Mesothelial cell of epicardium (in vitro differentiated cells): ENCODE results near the gene IFTAP. TPM values are rescaled to one million over a fixed set of nuclear protein-coding genes. Genes with fewer than 3 reads are reported as not detected.

Experiments used
- DNase-seq, 2 experiments: peaks; one replicate each; pipeline ENCODE4 v3.0.0; 2021; ENCODE audit warnings: low spot score in 2 of 2; ENCODE audit not compliant: unreplicated experiment in 2 of 2
- H3K27ac Mint-ChIP-seq: 2 replicates; pipeline ENCODE4 v1.8.0; 2021; ENCODE audit warnings: mixed read lengths
- H3K27me3 Mint-ChIP-seq: 2 replicates; pipeline ENCODE4 v1.8.0; 2021; ENCODE audit warnings: low read depth, mixed read lengths
- H3K36me3 Mint-ChIP-seq: 2 replicates; pipeline ENCODE4 v1.8.0; 2021; ENCODE audit warnings: mixed read lengths
- H3K4me1 Mint-ChIP-seq: 2 replicates; pipeline ENCODE4 v1.8.0; 2021; ENCODE audit warnings: mixed read lengths
- H3K4me3 Mint-ChIP-seq: 2 replicates; pipeline ENCODE4 v1.8.0; 2021; ENCODE audit warnings: mild to moderate bottlenecking, moderate library complexity, mixed read lengths
- H3K9me3 Mint-ChIP-seq: 2 replicates; pipeline ENCODE4 v1.8.0; 2021; ENCODE audit warnings: mixed read lengths
- total RNA-seq: library from RNA; stranded (reverse); gene quantifications from 3 replicates; pipeline ENCODE4 v1.2.1, GENCODE V29; 2021
- TF ChIP-seq, protein P1 (sequence below): fragments of 200-600 bp; sonication (generic); IDR thresholded peaks from one replicate; pipeline ENCODE4 v1.5.0; 2021; ENCODE audit warnings: antibody characterized with exemption; ENCODE audit not compliant: unreplicated experiment

IFTAP gene
- total RNA-seq, 1 donor from 2014 or later: 34.0 TPM

DNA sequence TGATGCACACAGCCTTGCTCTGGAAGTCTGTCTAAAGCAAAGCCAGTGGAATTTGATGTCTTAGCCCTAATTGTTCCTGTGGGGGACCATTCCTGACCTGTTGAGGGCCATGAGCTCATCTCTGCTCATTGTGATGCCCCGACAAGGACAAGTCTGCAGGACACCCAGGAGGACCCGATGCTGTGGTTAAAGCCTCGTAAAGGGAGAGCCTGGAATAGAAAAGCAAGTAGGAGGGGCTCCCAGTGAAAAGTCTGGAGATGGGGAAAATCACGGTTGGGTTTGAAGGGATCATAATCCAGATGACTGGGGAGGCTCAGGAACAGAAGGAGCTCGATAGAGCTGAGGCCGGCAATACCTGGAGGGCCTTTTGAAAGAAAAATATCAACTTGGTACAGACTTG, 102.2 kb downstream of the IFTAP start:
- TF ChIP-seq, protein P1, sequence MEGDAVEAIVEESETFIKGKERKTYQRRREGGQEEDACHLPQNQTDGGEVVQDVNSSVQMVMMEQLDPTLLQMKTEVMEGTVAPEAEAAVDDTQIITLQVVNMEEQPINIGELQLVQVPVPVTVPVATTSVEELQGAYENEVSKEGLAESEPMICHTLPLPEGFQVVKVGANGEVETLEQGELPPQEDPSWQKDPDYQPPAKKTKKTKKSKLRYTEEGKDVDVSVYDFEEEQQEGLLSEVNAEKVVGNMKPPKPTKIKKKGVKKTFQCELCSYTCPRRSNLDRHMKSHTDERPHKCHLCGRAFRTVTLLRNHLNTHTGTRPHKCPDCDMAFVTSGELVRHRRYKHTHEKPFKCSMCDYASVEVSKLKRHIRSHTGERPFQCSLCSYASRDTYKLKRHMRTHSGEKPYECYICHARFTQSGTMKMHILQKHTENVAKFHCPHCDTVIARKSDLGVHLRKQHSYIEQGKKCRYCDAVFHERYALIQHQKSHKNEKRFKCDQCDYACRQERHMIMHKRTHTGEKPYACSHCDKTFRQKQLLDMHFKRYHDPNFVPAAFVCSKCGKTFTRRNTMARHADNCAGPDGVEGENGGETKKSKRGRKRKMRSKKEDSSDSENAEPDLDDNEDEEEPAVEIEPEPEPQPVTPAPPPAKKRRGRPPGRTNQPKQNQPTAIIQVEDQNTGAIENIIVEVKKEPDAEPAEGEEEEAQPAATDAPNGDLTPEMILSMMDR: no peak
- H3K27me3 Mint-ChIP-seq: no peaks in the 10 kb centered on the region
- no peaks in the 10 kb centered on the region for H3K9me3 Mint-ChIP-seq
- H3K4me3 Mint-ChIP-seq: no peak overlapping the region
- H3K36me3 Mint-ChIP-seq: no peaks in the 10 kb centered on the region
- peaks cover 63% of the 10 kb centered on the region for H3K4me1 Mint-ChIP-seq
- no peak for DNase-seq
- no peak overlapping the region for H3K27ac Mint-ChIP-seq

DNA sequence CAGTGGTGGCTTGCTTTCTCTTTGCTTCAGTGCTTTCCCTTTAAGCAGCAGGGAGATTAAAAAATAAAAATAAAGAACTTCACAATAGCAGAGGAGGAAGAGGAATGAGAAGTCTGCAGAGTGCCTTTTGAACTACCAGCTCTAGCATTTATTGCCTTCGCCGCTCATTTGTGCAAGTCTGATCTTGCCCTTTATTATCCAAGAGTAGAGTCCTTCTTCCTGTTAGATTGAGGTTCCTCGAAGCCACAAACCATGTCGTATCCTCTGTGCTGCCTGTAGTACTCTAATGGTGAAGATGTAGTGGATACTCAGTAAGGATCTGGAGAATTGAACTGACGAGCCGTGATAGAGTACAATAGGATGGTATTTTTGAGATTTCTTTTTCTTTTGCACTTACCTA, 105.0 kb downstream of the IFTAP start:
- TF ChIP-seq, protein P1: no peak
- no peaks in the 10 kb centered on the region for H3K9me3 Mint-ChIP-seq
- peaks cover 2% of the 10 kb centered on the region for H3K27me3 Mint-ChIP-seq

DNA sequence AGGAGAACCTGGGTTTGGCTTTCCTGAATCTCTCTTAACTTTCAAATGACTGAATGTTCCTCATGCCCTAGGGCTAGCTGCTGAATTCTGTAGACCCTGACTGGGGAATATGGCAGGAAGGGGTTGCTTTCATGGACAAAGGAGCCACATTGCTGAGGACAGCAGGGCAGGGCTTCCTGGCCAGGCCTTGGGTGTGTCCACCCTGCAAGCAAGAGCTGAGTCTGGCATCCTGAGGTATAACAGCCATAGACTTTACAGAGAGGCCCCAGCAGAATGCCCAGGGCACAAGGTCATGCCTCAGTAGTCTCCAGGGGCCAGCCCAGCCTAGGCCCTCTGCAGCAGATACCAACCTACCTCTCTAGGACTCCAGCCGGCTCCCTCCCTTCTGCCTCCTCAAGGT, 105.9 kb downstream of the IFTAP start:
- H3K27me3 Mint-ChIP-seq: peaks cover 2% of the 10 kb centered on the region
- TF ChIP-seq, protein P1: no peak
- H3K4me3 Mint-ChIP-seq: no peak overlapping the region
- no peak overlapping the region for H3K27ac Mint-ChIP-seq
- H3K4me1 Mint-ChIP-seq: peaks cover 50% of the 10 kb centered on the region
- H3K9me3 Mint-ChIP-seq: no peaks in the 10 kb centered on the region
- DNase-seq: no peak
- H3K36me3 Mint-ChIP-seq: no peaks in the 10 kb centered on the region

More for the DNA sequence above, 105.0 kb downstream of the IFTAP start:
- H3K4me3 Mint-ChIP-seq: no peak overlapping the region
- H3K4me1 Mint-ChIP-seq: peaks cover 54% of the 10 kb centered on the region
- no peak overlapping the region for H3K27ac Mint-ChIP-seq
- H3K36me3 Mint-ChIP-seq: no peaks in the 10 kb centered on the region
- DNase-seq: no peak

DNA sequence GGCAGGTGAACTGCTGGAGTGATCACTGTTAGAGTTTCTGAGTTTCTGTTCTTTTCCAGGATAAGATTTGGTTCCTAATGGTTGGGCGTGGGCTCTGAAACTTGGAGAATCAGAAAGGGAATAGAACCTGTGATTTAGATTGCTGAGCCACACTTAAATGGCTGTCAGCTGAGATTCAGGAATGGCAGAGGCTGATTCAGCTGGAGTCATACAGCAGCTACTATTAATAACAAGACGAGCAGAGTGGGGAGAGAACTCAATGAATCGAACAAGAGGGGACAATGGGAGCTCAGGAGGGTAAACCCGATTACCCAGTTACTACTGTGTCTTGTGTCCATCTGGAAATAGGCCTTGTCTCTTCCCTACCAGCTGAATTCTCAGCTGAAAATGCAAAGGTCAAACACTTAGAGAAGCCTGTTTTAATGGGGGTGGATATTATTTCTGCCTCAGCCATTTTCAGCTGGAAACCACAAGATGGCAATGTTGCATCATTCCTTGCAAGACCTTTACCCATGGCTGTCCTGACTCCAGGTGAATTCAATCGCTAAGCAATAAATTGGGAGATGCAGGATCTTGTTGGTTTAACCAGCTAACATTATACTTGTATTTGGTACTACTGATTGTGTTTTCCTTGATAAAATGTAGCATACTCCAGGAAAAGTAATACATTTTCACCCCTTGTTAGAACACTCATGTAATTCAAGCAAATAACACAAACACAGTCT, 108.2 kb downstream of the IFTAP start:
- Mint-ChIP-seq H3K27me3 (peaks cover 14% of the 10 kb centered on the region), H3K9me3 (no peaks in the 10 kb centered on the region), H3K4me1 (peaks cover 31% of the 10 kb centered on the region), H3K27ac (no peak overlapping the region), H3K4me3 (no peak overlapping the region), H3K36me3 (no peaks in the 10 kb centered on the region)
- TF ChIP-seq, protein P1: peak; percentile 61
- DNase-seq: no peak

DNA sequence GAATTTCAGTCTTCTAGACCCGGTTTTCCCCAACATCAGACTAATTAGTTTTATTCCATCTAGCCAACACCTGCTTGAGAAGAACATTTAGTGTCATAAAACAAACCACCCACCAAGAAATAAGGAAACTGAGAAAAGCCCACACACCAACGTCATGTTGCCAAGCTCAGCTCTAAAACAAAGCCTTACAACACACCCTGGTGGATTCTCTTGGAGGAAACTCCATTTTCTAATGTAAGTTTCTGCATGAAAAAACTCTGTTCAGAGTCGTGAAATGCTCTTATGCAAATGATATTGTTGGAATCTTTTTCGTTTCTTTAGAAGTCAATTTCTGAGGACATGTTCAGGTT, 108.7 kb downstream of the IFTAP start:
- Mint-ChIP-seq H3K36me3 (no peaks in the 10 kb centered on the region), H3K4me3 (no peak overlapping the region), H3K27ac (no peak overlapping the region), H3K27me3 (peaks cover 18% of the 10 kb centered on the region), H3K4me1 (peaks cover 26% of the 10 kb centered on the region), H3K9me3 (no peaks in the 10 kb centered on the region)
- TF ChIP-seq, protein P1: no peak
- DNase-seq: no peak

Other genes starting within 250 kb of the IFTAP start
- gene TRAF6, start 84.2 kb upstream of the IFTAP start, total RNA-seq: 16.6 to 17.8 TPM (median 17.4 TPM) in 3 replicates
- gene RAG1, start 26.5 kb upstream of the IFTAP start, total RNA-seq: 1.4 to 2.9 TPM (median 1.9 TPM) in 3 replicates
- not detected in 3 replicates for gene RAG2, start 3.7 kb downstream of the IFTAP start, total RNA-seq